ENCODE results near the gene OR1L6. TPM values are rescaled to one million over a fixed set of nuclear protein-coding genes. Genes with fewer than 3 reads are reported as not detected.
A peak's percentile ranks its signal among the peaks of the same experiment; 100 is the strongest.

OR1L6 gene
- total and polyA plus RNA-seq, 2 of the 13 experiments (the other 11 are each of a cell fraction or from before 2014, with no cell fraction given) = not detected

- TF ChIP-seq PRDM10 (CRISPR knock-in tag; IDR thresholded peaks at IDR 0.05; ENCODE audit: low read depth) = no peak
- no peak for TF ChIP-seq PAF1 (CRISPR knock-in tag; IDR thresholded peaks at IDR 0.05)
- TF ChIP-seq MAX (IDR thresholded peaks at IDR 0.05) = no peak
- no peak for TF ChIP-seq SMAD3 (CRISPR knock-in tag; IDR thresholded peaks at IDR 0.05)
- no peak for TF ChIP-seq THAP8 (CRISPR knock-in tag; IDR thresholded peaks at IDR 0.05; ENCODE audit: borderline replicate concordance)
- TF ChIP-seq ZBTB25 (CRISPR knock-in tag; IDR thresholded peaks at IDR 0.05) = no peak
- no peak for TF ChIP-seq NFKB2 (CRISPR knock-in tag; IDR thresholded peaks at IDR 0.05; ENCODE audit: borderline replicate concordance)
Measured at GRCh38 chr9:122723690-122724089, 18.4 kb upstream of the OR1L6 start, which contains the start of gene OR1L4 (continued).

GRCh38 chr9:122754825-122755224 is 12.7 kb downstream of the OR1L6 start:
- H3K27me3 ChIP-seq (ENCODE audit: control insufficient read depth in 1 of 2, insufficient read depth in 2 of 2, low read length in 2 of 2) = 0 out of 5 replicates have a peak, but pooled peaks cover 0 to 3% of the 10 kb centered on the region in 2 experiments
- in situ Hi-C loops (cut with HindIII; ENCODE audit: extremely low pct_ligation_motif_present, low pct_unique_long_range_greater_than_20kb) = no loop called here
- no TSS peak for BruUV-seq (replicated peaks)
- no peak overlapping the region for H3K4me2 ChIP-seq (ENCODE audit: low read depth, low read length)
- intact Hi-C loops (cut with micrococcal nuclease; ENCODE audit: unreplicated experiment) = no loop called here
- H3K79me2 ChIP-seq (ENCODE audit: insufficient read depth, low read length) = no peaks in the 10 kb centered on the region
- no peak for DNase-seq (ENCODE audit: low spot score)
- H3K9me3 ChIP-seq (ENCODE audit: low read length) = peaks cover 12% of the 10 kb centered on the region; the same call in 1 of the 2 replicates
- TF ChIP-seq ELK4 (CRISPR knock-in tag; IDR thresholded peaks at IDR 0.05; ENCODE audit: borderline replicate concordance) (no peak), ZNF317 (CRISPR knock-in tag; IDR thresholded peaks at IDR 0.05) (peak; percentile 89), HOXA5 (CRISPR knock-in tag; IDR thresholded peaks at IDR 0.05) (no peak)
- POLR2A ChIA-PET = no interaction called here
- H3K4me1 ChIP-seq (ENCODE audit: insufficient read depth, low read length) = no peaks in the 10 kb centered on the region
- no peak for ATAC-seq
- no peaks in the 10 kb centered on the region for H4K20me1 ChIP-seq (ENCODE audit: insufficient read depth, low read length)
- CTCF ChIA-PET (ENCODE audit: low intra/inter-chr PET ratio, low total read pairs) = no interaction called here
- no peak overlapping the region for H3K27ac ChIP-seq (ENCODE audit: extremely low read length, insufficient read depth, low read length)
- no peaks in the 10 kb centered on the region for H3K36me3 ChIP-seq (replicated peaks in 1 of 2; ENCODE audit: control insufficient read depth in 1 of 2, insufficient read depth in 2 of 2, low read length in 2 of 2)
- no peak overlapping the region for H3K9ac ChIP-seq (ENCODE audit: insufficient read depth, low read depth, low read length)
- FAIRE-seq = no peak
- H3K4me3 ChIP-seq (replicated peaks in 1 of 3; ENCODE audit: insufficient read depth in 1 of 3, low read depth in 2 of 3, low read length in 3 of 3) = no peak overlapping the region
- WGBS (ENCODE audit: low lambda C conversion rate) = 1% methylated on average over 2 of the region's 2 CpGs
- no peak overlapping the region for H2AFZ ChIP-seq (ENCODE audit: low read length)

Measured in HepG2 (cell line).